Left ventricle myocardium inferior (tissue), 1 donor: ENCODE measurements around the gene SINHCAF. TPM values are rescaled to one million over a fixed set of nuclear protein-coding genes. Genes with fewer than 3 reads are reported as not detected.
"Not testable (repeated sequence)": the region's sequence is repeated elsewhere in the genome, so short reads cannot be mapped to it uniquely, and the experiment has no call there.

ENCODE experiments used
- DNase-seq: peaks from one replicate; pipeline ENCODE4 v3.0.0-alpha.2; 2020
- H3K27ac ChIP-seq: fragments of 200-600 bp; replicated peaks from 2 replicates; pipeline ENCODE4 v1.8.0; 2021
- H3K27me3 ChIP-seq: fragments of 200-600 bp; 2 replicates; pipeline ENCODE4 v1.8.0; 2021; ENCODE audit warnings: low read depth
- H3K36me3 ChIP-seq: fragments of 200-600 bp; 2 replicates; pipeline ENCODE4 v1.8.0; 2021
- H3K4me1 ChIP-seq: fragments of 200-600 bp; 2 replicates; pipeline ENCODE4 v1.8.0; 2021
- H3K4me3 ChIP-seq: fragments of 200-600 bp; 2 replicates; pipeline ENCODE4 v1.8.0; 2021; ENCODE audit warnings: mild to moderate bottlenecking, moderate library complexity
- H3K9me3 ChIP-seq: fragments of 200-600 bp; replicated peaks from 2 replicates; pipeline ENCODE4 v1.8.0; 2021
- CTCF ChIP-seq: fragments of 200-600 bp; IDR thresholded peaks from 2 replicates; pipeline ENCODE4 v1.8.0; 2021; ENCODE audit warnings: antibody characterized with exemption, mild to moderate bottlenecking, borderline replicate concordance
- intact Hi-C: fragments of 100-400 bp; cut with micrococcal nuclease; formaldehyde crosslinking; loops from one replicate; pipeline ENCODE4 v1.11.0; 2022
- total RNA-seq: library from RNA; stranded (reverse); fragmentation: NEBNext Ultra II Directional; extraction: Animal tissue kit (Norgen Biotek cat#: 25700); gene quantifications from one replicate; pipeline ENCODE4 v1.2.1, GENCODE V29; 2021
- donor health status: DM: no; HTN: yes; CAD: no; lungs with severe emphysema.

The SINHCAF gene
- total RNA-seq, 1 donor from 2014 or later = 6.6 TPM

GRCh38 chr12:31259136-31259886, 66.6 kb downstream of the SINHCAF start:
- no peaks in the 10 kb centered on the region for H3K4me1 ChIP-seq

GRCh38 chr12:31257784-31258183, 68.2 kb downstream of the SINHCAF start:
- intact Hi-C loops = no loop called here
- H3K27ac ChIP-seq = no peak overlapping the region
- H3K36me3 ChIP-seq = no peaks in the 10 kb centered on the region
- no peak for DNase-seq
- no peaks in the 10 kb centered on the region for H3K27me3 ChIP-seq
- no peaks in the 10 kb centered on the region for H3K4me1 ChIP-seq
- no peak overlapping the region for H3K4me3 ChIP-seq
- TF ChIP-seq CTCF = no peak
- no peaks in the 10 kb centered on the region for H3K9me3 ChIP-seq

More at GRCh38 chr12:31259136-31259886, 66.6 kb downstream of the SINHCAF start:
- Histone ChIP-seq H3K9me3 (no peaks in the 10 kb centered on the region), H3K4me3 (no peak overlapping the region), H3K36me3 (no peaks in the 10 kb centered on the region), H3K27me3 (no peaks in the 10 kb centered on the region), H3K27ac (no peak overlapping the region)
- DNase-seq = no peak
- intact Hi-C loops = no loop called here
- no peak for TF ChIP-seq CTCF

GRCh38 chr12:31251707-31252611, 74.0 kb downstream of the SINHCAF start:
- H3K36me3 ChIP-seq, H3K9me3 ChIP-seq, DNase-seq, intact Hi-C loops, H3K4me1 ChIP-seq, H3K27ac ChIP-seq: not testable (repeated sequence)
- H3K27me3 ChIP-seq = peaks cover 24% of the 10 kb centered on the region
- H3K4me3 ChIP-seq = peak overlapping the region; percentile 36
- TF ChIP-seq CTCF = peak; percentile 57

GRCh38 chr12:31250179-31250578, 75.8 kb downstream of the SINHCAF start:
- no peak for TF ChIP-seq CTCF
- H3K36me3 ChIP-seq = no peaks in the 10 kb centered on the region
- DNase-seq = no peak
- intact Hi-C loops = no loop called here
- H3K27me3 ChIP-seq = peaks cover 24% of the 10 kb centered on the region
- H3K9me3 ChIP-seq = no peaks in the 10 kb centered on the region
- H3K4me1 ChIP-seq = no peaks in the 10 kb centered on the region
- no peak overlapping the region for H3K27ac ChIP-seq
- H3K4me3 ChIP-seq = no peak overlapping the region

- H3K4me3 ChIP-seq = no peak overlapping the region
- no peak for DNase-seq
- H3K27me3 ChIP-seq = peaks cover 24% of the 10 kb centered on the region
- H3K36me3 ChIP-seq = no peaks in the 10 kb centered on the region
- no peaks in the 10 kb centered on the region for H3K9me3 ChIP-seq
- intact Hi-C loops = loop anchor here (10.0 kb wide), 1 partner anchor 405 kb away; no protein-coding TSS in a partner anchor
- no peak for TF ChIP-seq CTCF
- no peak overlapping the region for H3K27ac ChIP-seq
- H3K4me1 ChIP-seq = no peaks in the 10 kb centered on the region
Measured at GRCh38 chr12:31249356-31249755, 76.6 kb downstream of the SINHCAF start.
